ENCODE data around the gene TGOLN2.

DNA sequence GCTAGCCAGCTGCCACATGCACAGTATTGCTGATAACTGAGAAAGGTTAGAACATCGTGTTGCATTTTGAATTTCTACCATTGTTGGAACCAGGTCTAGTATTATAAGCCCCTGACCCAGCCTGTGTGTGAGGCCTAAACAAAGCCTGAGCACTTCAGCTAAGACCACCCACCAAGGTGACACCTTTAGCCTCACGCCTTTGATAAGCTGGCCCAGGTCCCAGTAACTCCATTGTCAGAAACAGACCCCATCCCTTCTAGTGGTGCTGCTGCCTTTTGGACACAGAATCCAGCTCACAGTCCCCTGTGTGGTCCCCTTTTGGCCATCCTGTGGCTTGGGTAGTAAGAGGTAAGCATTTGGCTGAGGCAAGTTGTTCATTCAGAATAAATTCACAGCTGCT, 28.4 kb upstream of the TGOLN2 start:
- TF ChIP-seq EZH2 (IDR thresholded peaks at IDR 0.05; ENCODE audit: borderline replicate concordance) = no peak
- TF ChIP-seq CTCF (IDR thresholded peaks at IDR 0.05; ENCODE audit: poor library complexity) = no peak

Measured in hepatocyte (in vitro differentiated cells).